Measurements from ENCODE around the gene RASD1.

Gene RASD1

GRCh38 chr17:17484451-17484899, 11.7 kb downstream of the RASD1 start:
- no peak for TF ChIP-seq POLR2AphosphoS5 (IDR thresholded peaks at IDR 0.05; ENCODE audit: low read depth)
- no peak for TF ChIP-seq REST (IDR thresholded peaks at IDR 0.05; ENCODE audit: insufficient replicate concordance, low read depth)
- no peak for TF ChIP-seq CTCF (IDR thresholded peaks at IDR 0.05; ENCODE audit: insufficient read depth, low read length)
- TF ChIP-seq SPI1 (IDR thresholded peaks at IDR 0.05; ENCODE audit: borderline replicate concordance, low read depth), result no peak
- no peak for TF ChIP-seq GABPA (IDR thresholded peaks at IDR 0.05; ENCODE audit: low read depth)
- Histone ChIP-seq H3K27ac (replicated peaks) (no peak overlapping the region), H3K27me3 (ENCODE audit: insufficient read depth, poor library complexity, severe bottlenecking) (no peaks in the 10 kb centered on the region), H3K4me3 (replicated peaks; ENCODE audit: insufficient read depth, low read length) (no peak overlapping the region)
- no peak for DNase-seq (ENCODE audit: low read depth in 1 of 2, low spot score in 1 of 2)

GRCh38 chr17:17481860-17482259, 14.3 kb downstream of the RASD1 start:
- no peak overlapping the region for H3K4me3 ChIP-seq (replicated peaks; ENCODE audit: insufficient read depth, low read length)
- no peak overlapping the region for H3K27ac ChIP-seq (replicated peaks)
- H3K27me3 ChIP-seq (ENCODE audit: insufficient read depth, poor library complexity, severe bottlenecking), result no peaks in the 10 kb centered on the region
- DNase-seq (ENCODE audit: low read depth in 1 of 2, low spot score in 1 of 2), result no peak
- TF ChIP-seq POLR2AphosphoS5 (IDR thresholded peaks at IDR 0.05; ENCODE audit: low read depth) (no peak), GABPA (IDR thresholded peaks at IDR 0.05; ENCODE audit: low read depth) (no peak), REST (IDR thresholded peaks at IDR 0.05; ENCODE audit: insufficient replicate concordance, low read depth) (no peak)

- no peak overlapping the region for H3K4me3 ChIP-seq (replicated peaks; ENCODE audit: insufficient read depth, low read length)
- no peak overlapping the region for H3K27ac ChIP-seq (replicated peaks)
- no peak for TF ChIP-seq REST (IDR thresholded peaks at IDR 0.05; ENCODE audit: insufficient replicate concordance, low read depth)
- TF ChIP-seq CTCF (IDR thresholded peaks at IDR 0.05; ENCODE audit: insufficient read depth, low read length), result no peak
- TF ChIP-seq SPI1 (IDR thresholded peaks at IDR 0.05; ENCODE audit: borderline replicate concordance, low read depth), result no peak
- no peak for TF ChIP-seq POLR2AphosphoS5 (IDR thresholded peaks at IDR 0.05; ENCODE audit: low read depth)
- TF ChIP-seq GABPA (IDR thresholded peaks at IDR 0.05; ENCODE audit: low read depth), result no peak
- no peaks in the 10 kb centered on the region for H3K27me3 ChIP-seq (ENCODE audit: insufficient read depth, poor library complexity, severe bottlenecking)
- DNase-seq (ENCODE audit: low read depth in 1 of 2, low spot score in 1 of 2), result no peak
These were observed 15.5 kb downstream of the RASD1 start for GRCh38 chr17:17480593-17481148.

All from HL-60 (cell line).